Left cardiac atrium (tissue), 4 donors: Measurements from ENCODE around the gene USP5. TPM values are rescaled to one million over a fixed set of nuclear protein-coding genes. Genes with fewer than 3 reads are reported as not detected.
"Not testable (repeated sequence)": the region's sequence is repeated elsewhere in the genome, so short reads cannot be mapped to it uniquely, and the experiment has no call there.

Source experiments
- ATAC-seq, 2 donors: fragments of 200-7000 bp; cut with Tn5 transposase; one replicate each; pipeline ENCODE4 v1.9.1; 2020; ENCODE audit warnings: mild to moderate bottlenecking in 2 of 2, moderate library complexity in 2 of 2
- DNase-seq: peaks from one replicate; pipeline ENCODE4 v3.0.0-alpha.2; 2020
- intact Hi-C, 2 donors: fragments of 100-400 bp; cut with DNase I; formaldehyde crosslinking; loops; one replicate each; pipeline versions ENCODE4 v1.14.1 to v1.15.1; 2022 to 2023
- total RNA-seq, 2 donors: library from RNA; stranded (reverse); fragmentation: NEBNext Ultra II Directional; extraction: Animal tissue kit (Norgen Biotek cat#: 25700); gene quantifications; one replicate each; pipeline ENCODE4 v1.2.1, GENCODE V29; 2021
- donor health status: DM: no; HTN: yes; CAD: no.
- donor health status: DM: no; HTN: yes; CAD: no; lungs with severe emphysema.
- donor health status: DM: yes; HTN: yes; CAD: no.
- donor health status: Dilated cardiomyopathy.

USP5 gene
- total RNA-seq, 2 donors from 2014 or later: 63.4 to 65.4 TPM

DNA sequence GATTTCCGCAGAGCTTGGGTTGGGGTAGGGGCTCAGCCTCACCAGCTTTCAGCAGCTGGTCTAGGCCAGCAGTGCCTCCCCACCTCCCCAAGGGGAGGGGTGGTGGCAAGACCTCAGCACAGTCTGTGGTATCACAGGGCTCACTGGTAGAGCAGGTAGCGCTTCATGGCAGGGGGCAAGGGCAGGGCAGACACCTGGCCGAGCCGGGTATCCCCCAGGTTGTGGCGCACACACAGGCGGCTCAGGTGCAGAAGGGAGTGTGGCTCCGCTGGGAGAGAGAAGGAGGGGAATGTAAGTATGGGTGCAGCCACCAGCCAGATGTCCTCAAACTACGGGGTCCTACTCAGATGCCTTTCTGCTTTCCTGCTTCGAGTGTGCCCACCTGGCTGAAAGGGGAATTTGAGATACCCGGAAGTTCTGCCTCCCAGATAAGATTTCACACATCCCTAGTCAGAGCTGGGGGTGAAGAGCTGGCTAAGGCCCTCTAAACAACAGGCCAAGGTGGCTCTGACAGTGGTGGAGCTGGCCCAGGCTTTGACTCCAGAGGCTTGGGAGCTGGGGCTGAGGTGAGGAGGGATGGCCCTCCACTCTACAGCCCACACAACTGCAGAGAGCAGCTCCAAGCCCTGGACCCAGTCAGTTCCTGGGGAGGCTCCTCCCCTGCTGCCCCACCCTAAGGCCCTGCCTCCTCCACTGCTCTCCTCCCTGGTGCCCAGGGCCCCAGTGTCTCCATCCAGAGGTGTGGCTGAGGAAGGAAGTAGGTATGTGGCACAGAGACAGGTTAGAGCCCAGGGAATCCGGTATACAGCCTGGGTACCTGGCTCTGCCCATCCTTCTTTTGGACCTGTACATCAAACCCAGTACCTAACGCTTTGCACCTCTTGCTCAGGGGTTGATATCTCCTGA is 19.4 kb downstream of the USP5 start:
- ATAC-seq: no peak
- intact Hi-C loops: no loop called here
- peak; percentile 40 for DNase-seq

DNA sequence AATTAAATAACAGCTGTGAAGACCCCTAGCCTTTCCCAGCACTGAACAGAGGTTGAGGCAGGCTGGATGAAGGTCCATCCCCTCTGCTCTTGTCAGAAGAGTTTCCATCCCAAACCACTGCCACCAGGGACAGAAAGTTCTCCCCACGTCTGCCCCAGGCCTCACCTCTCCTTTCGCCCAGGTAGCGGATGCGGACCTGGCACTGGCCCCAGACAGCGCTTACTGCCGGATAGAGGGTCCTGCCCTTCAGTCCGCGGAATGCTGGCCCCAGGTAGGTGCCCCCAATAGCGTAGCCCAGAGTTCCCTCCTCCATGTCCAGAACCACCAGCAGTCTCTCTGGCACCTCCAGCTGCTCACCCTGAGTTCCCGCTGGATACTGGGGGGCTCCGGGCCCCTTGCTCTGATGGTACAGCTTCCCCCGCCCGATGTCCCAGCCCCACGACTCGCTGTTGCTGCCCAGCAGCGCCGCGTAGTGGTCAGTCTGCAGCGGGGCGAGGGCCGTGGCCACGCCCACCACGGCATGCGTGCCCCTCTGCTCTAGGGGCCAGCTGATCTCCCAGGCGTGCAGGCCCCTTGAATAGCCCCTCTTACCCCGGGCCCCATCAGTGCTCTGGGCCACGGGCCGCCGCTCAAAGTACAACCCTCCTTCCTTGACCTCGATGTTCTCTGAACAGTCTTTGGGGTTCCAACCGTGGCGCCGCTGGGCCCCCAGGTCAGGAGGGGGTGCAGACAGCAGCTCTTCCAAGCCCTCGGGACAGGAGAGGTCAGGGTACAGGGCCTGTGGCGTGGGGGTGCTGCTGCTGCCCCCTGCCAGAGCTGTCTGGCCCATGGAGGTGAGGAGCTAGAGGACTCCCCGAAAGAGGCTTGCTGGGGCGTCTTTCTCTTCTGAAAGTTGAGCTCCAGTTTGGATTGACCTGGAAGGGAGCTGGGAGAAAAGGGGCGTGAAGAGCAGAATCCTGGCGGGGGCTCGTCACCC is 20.4 kb downstream of the USP5 start:
- peak; percentile 72 to 76 for ATAC-seq
- peak; percentile 85 for DNase-seq
- intact Hi-C loops: loop anchor here in 1 of 2 donors (2.0 kb wide), 1 partner anchor 18 kb away; no protein-coding TSS in a partner anchor

DNA sequence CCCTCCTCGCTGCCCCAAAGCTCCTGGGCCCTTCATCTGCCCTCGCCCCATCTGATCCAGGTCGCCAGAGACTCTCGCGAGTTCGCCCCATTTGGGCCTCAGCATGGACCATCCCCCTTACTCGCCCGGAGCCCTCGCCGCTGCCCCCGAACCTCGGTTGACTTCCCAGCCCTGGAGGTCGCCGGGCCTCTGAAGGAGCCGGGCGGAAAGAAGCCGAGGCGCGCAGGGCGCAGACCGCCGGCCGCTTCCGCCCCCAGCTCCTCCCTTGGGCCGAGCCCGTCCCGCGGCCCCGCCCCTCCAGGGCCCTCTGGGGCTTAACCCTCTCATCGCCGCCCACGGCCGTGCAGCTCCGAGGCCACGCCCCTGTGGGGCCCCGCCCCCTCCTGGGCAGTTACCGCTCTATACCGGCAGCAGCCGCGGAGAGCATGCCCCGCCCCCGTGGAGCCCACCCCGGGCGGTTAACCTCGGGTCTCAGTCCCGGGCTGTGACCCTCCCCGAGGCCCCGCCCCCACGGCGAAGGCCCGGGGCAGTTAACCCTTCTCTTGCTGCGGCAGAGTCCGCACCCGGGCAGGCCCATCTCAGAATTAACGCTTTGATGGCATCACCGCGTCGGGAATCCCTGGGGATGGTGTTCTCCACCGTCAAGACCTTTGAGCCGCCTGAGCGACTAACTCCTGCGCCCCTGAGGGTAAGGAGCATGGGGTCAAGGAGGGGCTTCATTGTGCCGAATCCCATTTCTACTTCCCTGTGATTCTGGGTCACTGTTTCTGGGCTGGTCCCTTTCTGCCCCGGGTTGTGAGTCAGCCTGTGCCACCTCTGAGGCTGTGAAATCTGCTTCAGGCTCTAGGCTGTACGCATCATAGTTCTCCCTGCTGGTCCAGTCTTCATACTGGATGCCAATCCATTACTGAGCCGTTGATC is 21.4 kb downstream of the USP5 start, which contains the start of gene SPSB2:
Gene SPSB2 (minus strand): TSS at position 210 of the 921 bp plus-strand sequence. CDS start 402 bp downstream, outside the sequence.
- intact Hi-C loops: loop anchor here in 1 of 2 donors (2.0 kb wide), 1 partner anchor 17 kb away; no protein-coding TSS in a partner anchor
- ATAC-seq (peak; percentile 94 to 96), DNase-seq (peak; percentile 99)

DNA sequence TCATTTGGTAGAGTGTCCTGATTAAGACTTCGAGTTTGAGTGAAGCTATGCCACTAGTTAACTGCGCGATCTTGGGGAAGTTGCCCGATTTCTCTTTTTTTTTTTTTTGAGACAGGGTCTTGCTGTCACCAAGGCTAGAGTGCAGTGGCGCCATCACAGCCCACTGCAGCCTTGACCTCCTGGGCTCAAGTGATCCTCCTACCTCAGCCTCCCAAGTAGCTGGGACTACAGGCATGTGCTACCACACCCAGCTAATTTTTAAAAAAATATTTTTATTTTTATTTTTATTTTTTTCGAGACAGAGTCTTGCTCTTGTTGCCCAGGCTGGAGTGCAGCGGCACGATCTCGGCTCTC is 22.0 kb downstream of the USP5 start:
- DNase-seq, ATAC-seq, intact Hi-C loops: not testable (repeated sequence)

DNA sequence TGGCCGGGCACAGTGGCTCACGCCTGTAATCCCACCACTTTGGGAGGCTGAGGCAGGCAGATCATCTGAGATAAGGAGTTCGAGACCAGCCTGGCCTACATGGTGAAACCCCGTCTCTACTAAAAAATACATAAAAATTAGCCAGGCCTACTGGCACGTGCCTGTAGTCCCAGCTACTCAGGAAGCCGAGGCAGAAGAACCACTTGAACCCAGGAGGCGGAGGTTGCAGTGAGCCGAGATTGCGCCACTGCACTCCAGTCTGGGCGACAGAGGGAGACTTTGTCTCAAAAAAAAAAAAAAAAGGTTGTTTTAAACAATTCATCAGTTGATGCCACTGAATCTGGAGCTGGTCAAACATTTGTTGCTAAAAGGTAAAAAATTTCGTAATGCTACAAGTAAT is 27.9 kb downstream of the USP5 start:
- DNase-seq, ATAC-seq, intact Hi-C loops: not testable (repeated sequence)

DNA sequence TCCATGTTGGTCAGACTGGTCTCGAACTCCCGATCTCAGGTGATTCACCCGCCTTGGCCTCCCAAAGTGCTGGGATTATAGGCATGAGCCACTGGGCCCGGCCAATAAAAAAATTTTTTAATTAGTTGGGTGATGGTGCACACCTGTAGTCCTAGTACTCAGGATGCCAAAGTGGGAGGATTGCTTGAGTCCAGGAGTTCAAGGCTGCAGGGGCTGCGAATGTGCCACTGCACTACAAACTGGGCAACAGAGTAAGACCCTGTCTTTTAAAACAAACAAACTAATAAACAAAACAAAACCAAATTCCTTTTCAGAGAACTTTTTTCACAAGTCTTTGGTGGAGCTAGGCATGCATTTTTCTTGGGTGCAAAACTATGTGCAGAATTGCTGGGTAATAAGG is 31.3 kb downstream of the USP5 start:
- intact Hi-C loops: no loop called here
- no peak for ATAC-seq
- no peak for DNase-seq

DNA sequence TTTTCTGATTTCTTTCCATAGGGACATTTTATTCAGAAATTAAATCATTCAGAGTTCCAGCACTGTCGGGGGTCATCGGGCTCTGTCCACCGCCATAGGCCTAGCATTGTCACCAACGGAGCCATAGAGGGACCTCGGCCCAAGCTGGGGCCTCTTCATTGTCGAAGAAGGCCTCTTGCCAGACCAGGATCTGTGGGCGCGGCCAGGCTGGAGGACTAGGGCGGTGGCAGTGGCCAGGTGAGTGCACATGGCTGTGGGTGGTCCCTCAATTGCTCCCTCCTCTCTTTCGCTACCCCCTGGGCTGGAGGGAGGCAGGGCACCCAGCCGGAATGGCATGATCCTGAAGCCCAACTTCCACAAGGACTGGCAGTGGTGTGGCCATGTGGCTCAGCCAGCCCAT is 31.7 kb downstream of the USP5 start:
- intact Hi-C loops: no loop called here
- ATAC-seq (no peak), DNase-seq (no peak)

DNA sequence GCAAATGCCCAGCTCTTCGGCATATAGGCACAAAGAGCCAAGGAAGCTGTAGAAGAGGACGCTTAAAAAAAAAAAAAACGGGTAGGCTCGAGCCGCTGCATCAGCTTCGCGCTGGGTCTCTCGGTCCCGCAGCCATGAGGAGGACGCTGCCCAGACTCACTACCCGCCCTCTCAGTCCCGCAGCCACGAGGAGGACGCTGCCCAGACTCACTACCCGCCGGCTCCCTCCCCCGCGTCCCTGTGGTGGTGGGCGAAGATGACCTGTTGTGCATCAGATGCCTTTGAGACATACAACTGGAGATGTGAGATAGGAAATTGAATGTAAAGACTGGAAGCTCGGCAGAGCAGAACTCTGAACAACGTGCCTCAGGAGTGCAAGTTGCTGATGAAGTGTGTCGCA is 32.6 kb downstream of the USP5 start:
- intact Hi-C loops: no loop called here
- DNase-seq (no peak), ATAC-seq (no peak)

DNA sequence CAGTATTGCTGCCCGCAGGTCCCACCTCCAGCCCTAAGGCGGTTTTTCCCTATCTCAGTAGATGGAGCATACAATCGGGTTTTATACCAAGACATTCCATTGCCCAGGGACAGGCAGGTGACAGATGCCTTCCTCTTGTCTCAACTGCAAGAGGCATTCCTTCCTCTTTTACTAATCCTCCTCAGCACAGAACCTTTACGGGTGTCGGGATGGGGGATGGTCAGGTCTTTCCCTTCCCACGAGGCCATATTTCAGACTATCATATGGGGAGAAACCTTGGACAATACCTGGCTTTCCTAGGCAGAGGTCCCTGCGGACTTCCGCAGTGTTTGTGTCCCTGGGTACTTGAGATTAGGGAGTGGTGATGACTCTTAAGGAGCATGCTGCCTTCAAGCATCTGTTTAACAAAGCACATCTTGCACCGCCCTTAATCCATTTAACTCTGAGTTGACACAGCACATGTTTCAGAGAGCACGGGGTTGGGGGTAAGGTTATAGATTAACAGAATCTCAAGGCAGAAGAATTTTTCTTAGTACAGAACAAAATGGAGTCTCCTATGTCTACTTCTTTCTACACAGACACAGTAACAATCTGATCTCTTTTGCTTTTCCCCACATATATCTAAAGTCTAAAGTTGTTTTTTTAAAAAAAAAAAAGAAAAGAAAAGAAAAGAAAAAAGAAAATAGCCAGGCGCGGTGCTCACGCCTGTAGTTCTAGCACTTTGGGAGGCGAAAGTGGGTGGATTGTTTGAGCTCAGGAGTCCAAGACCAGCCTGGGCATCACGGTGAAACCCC is 34.5 kb downstream of the USP5 start:
- intact Hi-C loops, ATAC-seq, DNase-seq: not testable (repeated sequence)

DNA sequence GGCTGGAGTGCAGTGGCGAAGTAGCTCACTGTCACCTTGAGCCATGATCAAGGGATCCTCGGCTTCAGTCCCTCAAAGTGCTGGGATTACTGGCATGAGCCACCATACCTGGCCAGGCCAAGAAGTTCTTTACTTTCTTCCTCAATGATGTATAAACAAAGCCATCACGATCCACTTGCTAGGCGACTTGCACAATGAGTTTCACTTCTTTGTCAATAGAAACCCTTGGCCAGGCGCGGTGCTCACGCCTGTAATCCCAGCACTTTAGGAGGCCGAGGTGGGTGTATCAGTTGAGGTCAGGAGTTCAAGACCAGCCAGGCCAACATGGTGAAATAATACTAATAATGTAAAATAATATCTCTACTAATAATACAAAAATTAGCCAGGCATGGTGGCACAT is 35.5 kb downstream of the USP5 start:
- no peak for ATAC-seq
- intact Hi-C loops: no loop called here

DNA sequence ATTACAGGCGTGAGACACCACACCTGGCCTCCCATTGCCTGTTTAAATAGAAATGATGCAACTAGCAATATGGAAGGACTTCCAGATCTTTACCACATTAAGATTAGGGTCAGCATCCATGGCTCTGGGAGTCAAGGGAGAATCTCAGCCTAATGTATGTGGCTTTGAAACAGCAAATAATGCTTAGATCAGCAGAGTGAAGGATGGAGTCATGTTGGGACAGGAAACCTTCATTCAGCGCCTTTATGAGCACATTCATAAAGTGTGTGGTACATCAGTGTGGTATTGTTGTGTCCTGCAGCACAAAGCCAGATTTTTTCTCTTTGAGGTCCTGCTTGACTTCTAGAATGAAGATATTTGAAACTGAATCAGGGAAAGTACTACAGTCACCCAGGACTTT is 36.4 kb downstream of the USP5 start:
- intact Hi-C loops: no loop called here
- DNase-seq (no peak), ATAC-seq (no peak)

More for the DNA sequence above, 35.5 kb downstream of the USP5 start:
- DNase-seq: no peak

DNA sequence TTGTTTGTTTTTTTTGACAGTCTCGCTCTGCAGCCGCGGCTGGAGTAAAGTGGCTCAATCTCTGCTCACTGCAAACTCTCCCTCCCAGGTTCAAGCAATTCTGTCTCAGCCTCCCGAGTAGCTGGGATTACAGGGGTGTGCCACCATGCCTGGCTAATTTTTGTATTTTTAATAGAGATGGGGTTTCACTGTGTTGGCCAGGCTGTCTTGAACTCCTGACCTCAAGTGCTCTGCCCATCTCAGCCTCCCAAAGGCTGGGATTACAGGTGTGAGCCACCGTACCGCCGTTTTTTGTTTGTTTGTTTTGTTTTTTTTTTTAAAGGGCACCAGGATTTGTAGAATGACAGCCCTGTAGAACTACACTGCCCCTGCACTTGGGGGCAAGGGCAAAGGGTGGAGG is 36.8 kb downstream of the USP5 start:
- DNase-seq, ATAC-seq, intact Hi-C loops: not testable (repeated sequence)

DNA sequence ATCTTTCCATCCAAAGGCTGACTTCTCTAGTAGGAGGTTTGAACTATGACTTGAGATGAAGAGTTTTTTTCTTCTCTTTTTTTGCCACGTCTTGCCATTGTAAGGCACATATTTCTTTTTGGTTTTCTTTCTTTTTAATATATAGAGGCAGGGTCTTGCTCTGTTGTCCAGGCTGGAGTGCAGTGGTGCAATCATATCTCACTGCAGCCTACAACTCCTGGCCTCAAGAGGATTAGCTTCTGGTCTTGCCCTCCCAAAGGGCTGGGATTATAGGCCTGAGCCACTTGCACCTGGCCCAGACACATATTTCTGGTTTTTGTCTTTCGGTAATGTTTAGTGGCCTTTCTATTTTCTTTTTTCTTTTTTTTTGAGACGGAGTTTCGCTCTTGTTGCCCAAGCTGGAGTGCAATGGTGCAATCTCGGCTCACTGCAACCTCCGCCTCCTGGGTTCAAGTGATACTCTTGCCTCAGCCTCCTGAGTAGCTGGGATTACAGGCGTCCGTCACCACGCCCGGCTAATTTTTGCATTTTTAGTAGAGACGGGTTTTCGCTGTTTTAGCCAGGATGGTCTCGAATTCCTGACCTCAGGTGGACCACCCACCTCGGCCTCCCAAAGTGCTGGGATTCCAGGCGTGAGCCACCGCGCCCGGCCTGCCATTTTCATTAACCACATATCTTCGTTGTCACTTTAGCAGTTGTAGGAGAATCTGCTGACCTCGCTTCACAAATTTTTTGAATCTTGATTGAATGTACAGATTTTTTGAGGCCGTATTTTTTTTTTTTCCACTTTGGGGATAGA is 38.0 kb downstream of the USP5 start:
- ATAC-seq: not testable (repeated sequence)
- DNase-seq: peak; percentile 27
- intact Hi-C loops: loop anchor here in 1 of 2 donors (2.0 kb wide), 1 partner anchor 17 kb away; the partner anchor contains the start of gene SPSB2

DNA sequence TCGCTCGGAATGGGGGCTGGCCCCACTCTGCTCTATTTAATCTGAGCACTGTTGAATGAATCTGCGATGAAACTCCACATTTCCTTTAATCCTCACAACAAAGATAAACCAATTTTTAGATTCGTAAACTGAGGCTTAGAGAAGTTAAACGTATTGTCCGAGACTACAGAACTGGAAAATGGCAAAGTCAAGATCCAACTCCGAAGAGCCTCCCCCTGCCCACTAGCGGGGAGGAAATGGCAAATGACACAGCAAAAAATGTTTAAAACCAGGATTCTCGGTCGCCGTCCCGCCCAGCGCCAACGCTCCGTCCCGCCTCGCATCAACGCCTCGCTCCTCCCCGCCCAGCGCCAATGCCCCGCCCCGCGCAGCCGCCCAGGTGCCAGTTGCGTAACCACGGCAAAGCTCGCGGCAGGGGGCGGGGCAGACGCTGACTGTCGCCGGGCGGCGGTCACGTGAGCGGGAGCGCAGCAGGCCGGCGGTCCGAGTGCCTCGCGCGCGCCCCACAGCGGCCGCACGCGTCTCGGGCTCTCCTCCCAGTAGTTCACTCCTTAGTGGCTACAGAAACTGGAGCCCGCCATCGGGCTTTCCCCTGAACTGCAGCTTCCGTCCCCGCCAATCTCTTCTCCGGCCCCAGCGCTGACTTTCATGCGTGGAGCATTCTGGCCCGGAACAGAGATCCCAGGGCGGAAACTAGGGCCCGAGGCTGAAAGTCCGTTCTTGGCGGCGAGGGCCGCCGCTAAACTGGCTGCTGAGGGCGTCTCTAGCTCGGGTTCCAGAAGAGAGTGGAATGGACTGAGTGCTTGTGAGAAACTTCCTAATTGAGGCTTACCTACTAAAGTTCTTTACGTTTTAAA is 39.1 kb downstream of the USP5 start:
- intact Hi-C loops: loop anchor here in 1 of 2 donors (2.0 kb wide), 1 partner anchor 18 kb away; the partner anchor contains the start of gene SPSB2
- DNase-seq: peak; percentile 99
- ATAC-seq: peak; percentile 98 to 99

DNA sequence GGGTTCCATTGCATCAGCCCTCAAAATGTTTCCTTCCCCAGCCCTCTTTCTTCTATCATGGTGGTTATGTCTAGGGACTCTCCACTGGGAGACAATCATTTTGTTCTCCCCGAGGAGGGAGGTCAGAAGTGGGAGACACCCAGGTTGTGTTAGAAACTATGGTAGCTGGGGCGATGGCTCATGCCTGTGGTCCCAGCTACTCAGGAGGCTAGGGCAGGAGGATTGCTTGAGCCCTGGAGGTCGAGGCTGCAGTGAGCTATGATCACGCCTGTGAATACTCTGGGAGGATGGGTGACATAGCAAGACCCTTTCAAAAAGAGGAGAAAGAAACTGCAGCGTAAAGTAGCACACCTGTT is 39.7 kb downstream of the USP5 start:
- intact Hi-C loops: loop anchor here in 1 of 2 donors (2.0 kb wide), 1 partner anchor 19 kb away; the partner anchor contains the start of gene SPSB2
- ATAC-seq (peak; percentile 0 to 7), DNase-seq (no peak)

DNA sequence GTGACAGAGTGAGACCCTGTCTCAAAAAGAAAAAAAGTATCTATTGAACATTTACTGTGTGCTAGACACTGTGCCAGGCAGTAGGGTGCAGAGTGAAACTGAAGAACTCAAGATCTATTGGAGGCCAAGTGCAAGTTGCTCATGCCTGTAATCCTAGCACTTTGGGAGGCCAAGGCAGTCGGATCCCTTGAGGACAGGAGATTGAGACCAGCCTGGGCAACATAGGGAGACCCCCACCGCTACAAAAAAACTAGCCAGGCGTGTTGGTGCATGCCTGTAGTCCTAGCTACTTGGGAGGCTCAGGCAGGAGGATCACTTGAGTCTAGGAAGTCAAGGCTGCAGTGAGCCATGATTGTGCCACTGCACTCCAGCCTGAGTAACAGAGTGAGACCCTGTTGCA is 40.7 kb downstream of the USP5 start:
- DNase-seq, intact Hi-C loops, ATAC-seq: not testable (repeated sequence)
